Left ventricle myocardium superior (tissue), 1 donor: ENCODE measurements around the gene MTG2. TPM values are rescaled to one million over a fixed set of nuclear protein-coding genes. Genes with fewer than 3 reads are reported as not detected.
A peak's percentile ranks its signal among the peaks of the same experiment; 100 is the strongest.

Experiments used
- ATAC-seq: fragments of 200-7000 bp; cut with Tn5 transposase; one replicate; pipeline ENCODE4 v1.9.1; 2020; ENCODE audit warnings: mild to moderate bottlenecking, moderate library complexity
- DNase-seq: peaks from one replicate; pipeline ENCODE4 v3.0.0-alpha.2; 2020
- intact Hi-C: fragments of 100-400 bp; cut with micrococcal nuclease; formaldehyde crosslinking; loops from one replicate; pipeline ENCODE4 v1.11.0; 2022
- total RNA-seq: library from RNA; stranded (reverse); fragmentation: NEBNext Ultra II Directional; extraction: Animal tissue kit (Norgen Biotek cat#: 25700); gene quantifications from one replicate; pipeline ENCODE4 v1.2.1, GENCODE V29; 2021
- donor health status: DM: no; HTN: yes; CAD: no; lungs with severe emphysema.

Gene MTG2
- total RNA-seq, 1 donor from 2014 or later, result 27.3 TPM

DNA sequence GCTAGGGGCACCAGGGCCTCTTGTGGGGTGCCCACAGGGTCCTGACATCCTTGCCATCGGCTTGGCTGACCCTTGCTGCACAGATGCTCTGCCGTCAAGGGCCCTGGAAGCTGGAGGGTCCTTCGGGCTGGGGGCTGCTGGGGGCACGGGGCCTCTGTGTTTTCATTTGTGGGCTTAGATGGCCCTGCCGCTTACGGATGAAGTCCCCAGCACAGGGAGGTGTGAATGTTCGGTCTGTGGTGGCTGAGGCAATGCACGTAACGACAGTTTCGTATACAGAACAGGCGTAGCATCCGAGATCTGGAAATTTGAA is 24.8 kb upstream of the MTG2 start:
- intact Hi-C loops, result no loop called here

DNA sequence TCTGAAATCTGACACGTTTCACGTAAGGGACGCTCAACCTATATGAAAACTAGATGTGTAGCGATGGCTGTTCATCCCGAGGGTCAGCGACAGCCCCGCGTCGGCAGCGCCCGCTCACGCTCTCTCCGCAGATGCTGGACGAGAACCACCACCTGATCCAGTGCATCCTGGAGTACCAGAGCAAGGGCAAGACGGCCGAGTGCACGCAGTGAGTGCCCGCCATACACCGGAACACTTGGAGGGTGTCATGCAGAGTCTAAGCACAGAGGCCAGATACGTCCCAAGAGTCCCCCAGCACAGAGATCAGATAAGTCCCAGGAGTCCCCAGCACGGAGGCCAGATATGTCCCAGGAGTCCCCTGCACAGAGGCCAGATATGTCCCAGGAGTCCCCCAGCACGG is 24.3 kb upstream of the MTG2 start:
- DNase-seq (no peak), ATAC-seq (no peak)
- intact Hi-C loops, result no loop called here

More for the DNA sequence above, 24.8 kb upstream of the MTG2 start:
- ATAC-seq (no peak), DNase-seq (no peak)

DNA sequence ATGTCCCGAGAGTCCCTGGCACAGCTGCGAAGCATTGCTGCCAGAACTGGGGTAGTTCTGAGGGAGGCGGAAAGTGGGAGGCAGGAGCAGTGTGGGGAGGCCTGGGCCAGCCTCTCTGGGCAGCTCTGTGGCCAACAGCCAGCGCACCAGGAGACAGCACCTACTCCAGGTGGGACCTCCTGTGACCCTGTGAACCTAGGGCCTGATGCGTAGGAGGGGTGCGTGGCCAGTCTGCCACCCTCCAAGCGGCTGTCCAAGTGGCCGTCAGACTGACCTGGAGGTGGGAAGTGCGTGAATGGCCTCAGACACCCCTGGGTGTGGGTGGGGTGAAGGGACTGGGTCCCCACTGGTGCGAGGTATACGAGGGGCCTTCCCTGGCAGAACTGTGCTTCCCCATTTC is 23.8 kb upstream of the MTG2 start:
- no peak for ATAC-seq
- no peak for DNase-seq
- intact Hi-C loops, result no loop called here

DNA sequence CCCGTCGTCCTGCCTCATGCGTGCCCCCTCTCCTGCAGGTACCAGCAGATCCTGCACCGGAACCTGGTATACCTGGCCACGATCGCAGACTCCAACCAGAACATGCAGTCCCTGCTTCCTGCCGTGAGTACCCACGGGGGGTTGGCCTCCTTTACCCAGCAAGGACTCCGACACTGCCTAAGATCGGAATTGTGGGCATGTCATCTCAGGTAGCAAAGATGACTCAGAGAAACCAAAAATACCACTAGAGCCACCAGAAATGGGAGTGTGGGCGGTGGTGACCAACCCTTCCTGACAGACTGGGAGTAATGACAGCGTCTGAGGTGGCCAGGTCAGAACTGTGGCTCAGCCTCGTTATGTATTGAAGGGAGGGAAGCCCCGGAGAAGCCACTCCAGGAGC is 23.0 kb upstream of the MTG2 start:
- DNase-seq, result no peak
- no peak for ATAC-seq
- intact Hi-C loops, result no loop called here

DNA sequence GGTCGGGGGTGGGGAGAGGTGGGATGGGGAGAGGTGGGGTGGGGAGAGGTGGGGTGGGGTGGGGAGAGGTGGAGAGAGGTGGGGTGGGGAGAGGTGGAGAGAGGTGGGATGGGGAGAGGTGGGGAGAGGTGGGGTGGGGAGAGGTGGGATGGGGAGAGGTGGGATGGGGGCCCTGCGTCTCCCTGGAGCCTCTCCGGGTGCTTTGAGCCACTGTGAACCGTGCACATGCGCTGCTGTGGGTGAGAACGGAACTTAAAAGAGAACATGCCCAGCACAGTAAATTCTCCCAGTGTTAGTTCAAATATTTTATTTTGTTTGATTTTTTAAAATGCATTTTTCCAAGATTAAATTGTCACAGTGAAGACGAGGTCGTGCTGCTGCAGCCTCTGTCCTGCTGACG is 22.6 kb upstream of the MTG2 start:
- DNase-seq (no peak), ATAC-seq (no peak)
- intact Hi-C loops, result no loop called here

DNA sequence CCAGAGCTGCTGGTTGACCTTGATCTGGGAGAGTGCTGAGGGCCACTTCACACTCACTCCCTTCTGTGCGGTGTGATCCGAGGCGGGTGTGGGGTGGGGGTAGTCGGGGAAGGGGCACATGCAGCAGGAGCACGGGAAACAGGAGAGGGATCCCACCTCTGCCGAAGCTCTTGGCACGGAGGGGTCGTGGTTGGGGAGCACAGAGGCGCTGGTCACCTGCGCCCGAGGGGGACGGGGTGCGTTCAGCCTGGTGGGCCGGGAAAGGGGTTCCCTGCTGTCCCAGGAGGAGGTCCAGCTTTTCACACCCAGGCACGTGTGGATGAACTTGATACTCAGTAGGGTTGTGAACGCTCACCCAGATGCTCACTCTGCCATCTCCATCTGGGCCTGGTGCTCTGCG is 22.0 kb upstream of the MTG2 start:
- ATAC-seq (no peak), DNase-seq (no peak)
- intact Hi-C loops, result no loop called here

DNA sequence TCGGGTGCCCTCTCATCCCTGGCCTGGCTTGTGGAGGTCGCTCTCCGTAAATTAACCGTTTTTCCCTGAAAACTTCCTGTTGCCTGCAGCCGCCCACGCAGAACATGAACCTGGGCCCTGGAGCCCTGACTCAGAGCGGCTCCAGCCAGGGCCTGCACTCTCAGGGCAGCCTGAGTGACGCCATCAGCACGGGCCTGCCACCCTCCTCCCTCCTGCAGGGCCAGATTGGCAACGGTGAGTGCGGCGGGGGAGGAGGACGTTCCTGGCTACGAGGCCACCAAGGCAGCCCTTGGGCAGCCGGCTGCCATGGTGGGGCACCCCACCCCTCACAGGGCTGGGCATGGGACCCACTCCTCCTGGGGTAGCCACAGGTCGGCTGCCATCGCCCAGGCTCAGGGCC is 21.5 kb upstream of the MTG2 start:
- intact Hi-C loops, result no loop called here

DNA sequence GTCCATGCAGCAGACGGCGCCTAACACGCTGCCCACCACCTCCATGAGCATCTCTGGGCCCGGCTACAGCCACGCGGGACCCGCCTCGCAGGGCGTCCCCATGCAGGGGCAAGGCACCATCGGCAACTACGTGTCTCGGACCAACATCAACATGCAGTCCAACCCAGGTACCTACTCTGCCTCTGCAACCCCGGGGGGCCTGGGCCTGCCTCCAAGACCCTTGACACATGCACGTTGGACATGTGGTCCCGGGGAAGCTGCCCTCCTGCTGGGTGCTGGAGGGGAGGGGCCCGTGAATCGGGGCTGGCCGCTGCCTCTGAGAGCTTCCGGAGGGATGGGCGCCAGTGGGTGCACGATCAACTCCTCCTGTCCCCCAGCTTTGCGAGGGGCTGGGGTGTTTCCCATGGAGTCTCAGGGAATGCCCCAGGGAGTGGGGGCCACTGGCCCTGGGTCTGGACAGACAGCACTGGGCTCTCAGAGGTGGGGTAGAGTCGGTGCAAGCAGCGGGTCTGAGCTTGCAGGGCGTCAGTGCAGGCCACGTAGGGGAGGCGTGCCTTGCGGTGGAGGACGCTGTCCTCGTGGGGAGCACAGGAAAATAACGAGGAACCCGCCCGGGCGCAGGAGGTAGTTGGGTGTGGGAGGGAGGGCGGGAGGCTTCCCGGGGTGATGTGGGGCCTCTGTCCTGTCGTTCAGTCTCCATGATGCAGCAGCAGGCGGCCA is 19.9 kb upstream of the MTG2 start:
- intact Hi-C loops, result no loop called here
- ATAC-seq (no peak), DNase-seq (no peak)

More for the DNA sequence above, 21.5 kb upstream of the MTG2 start:
- ATAC-seq (no peak), DNase-seq (no peak)

DNA sequence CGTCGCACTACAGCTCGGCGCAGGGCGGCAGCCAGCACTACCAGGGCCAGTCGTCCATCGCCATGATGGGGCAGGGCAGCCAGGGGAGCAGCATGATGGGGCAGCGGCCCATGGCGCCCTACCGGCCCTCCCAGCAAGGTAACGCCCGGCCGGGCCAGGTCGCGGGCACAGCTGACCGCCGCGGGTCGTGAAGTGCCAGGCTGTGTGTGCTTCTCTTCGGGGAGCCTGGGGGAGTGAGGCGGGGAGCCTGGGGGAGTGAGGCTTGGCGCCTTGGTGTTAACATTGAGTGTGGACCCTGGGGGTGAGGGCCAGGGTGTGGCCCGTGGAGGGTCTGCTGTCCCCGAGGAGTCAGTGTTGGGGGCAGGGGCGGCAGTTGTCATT is 19.4 kb upstream of the MTG2 start:
- DNase-seq (no peak), ATAC-seq (no peak)

DNA sequence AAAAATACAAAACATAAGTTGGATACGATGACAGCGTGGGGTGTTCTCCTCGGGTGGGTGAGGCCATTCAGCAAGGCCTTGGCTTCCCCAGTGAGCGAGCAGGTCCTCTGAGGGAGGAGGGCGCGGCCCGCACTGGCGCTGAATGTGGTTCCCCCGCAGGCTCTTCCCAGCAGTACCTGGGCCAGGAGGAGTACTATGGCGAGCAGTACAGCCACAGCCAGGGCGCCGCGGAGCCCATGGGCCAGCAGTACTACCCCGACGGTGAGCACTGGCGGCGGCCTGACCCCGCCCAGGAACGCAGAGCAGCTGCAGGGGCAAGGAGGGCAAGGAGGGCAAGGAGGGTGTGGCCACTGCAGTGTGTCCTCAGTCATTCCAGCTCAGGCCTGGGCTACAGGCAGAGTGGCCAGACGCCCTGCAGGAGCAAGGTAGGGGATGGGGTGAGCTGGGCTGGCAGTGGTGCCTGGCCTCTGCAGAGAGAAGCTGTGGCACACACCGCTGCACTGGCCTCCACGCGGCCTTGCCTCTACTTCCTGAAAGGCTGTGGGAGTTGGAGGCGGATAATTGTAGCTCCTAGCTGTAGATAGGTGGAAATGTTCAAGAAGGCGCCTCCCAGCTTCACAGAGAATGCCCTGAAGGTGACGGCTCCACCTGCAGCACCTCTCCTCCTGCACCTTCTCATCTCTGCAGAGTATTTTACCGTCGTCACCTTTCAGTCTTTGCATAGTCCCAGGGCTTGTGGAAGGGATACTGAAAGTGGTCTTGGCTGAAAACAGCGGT is 18.7 kb upstream of the MTG2 start:
- intact Hi-C loops, result no loop called here
- DNase-seq, result no peak
- no peak for ATAC-seq

More for the DNA sequence above, 19.4 kb upstream of the MTG2 start:
- intact Hi-C loops, result no loop called here

DNA sequence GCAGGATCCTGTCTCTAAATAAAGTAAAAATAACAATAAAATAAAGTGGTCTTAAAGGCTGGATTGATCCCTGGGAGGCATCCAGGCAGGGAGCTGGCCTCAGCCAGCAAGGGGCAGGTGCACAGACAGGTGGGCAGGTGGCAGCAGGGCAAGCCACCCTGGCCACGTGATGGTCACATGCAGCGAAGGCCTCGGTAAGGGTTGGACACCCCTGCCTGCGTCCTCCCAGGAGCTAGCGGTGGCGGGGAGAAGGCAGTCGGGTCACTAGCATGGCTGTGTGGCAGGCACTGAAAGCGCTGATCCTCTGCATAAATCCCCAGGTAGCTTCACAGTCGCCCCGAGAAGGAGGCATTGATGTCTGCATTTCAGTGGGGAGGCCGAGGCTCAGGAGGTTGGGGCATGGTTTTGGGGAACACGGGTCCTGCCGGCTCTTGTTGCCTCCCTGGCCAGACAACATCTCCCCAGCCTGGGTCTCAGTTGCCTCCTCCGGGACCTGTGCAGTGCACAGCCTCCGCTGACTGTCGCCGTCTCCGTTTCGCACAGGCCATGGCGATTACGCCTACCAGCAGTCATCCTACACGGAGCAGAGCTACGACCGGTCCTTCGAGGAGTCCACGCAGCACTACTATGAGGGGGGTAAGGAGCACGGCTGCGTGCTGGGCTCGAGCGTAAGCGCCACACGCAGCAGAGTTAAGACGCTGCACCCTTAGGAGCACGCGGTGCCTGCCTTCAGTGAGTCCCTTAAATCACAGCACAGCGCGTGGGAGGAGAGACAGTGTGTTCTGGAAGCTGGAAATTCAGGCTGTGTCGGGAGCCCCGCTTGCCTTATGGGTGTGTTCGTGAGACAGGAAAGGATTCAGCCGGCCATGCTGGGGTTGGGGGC is 17.7 kb upstream of the MTG2 start:
- ATAC-seq (no peak), DNase-seq (no peak)
- intact Hi-C loops, result no loop called here

DNA sequence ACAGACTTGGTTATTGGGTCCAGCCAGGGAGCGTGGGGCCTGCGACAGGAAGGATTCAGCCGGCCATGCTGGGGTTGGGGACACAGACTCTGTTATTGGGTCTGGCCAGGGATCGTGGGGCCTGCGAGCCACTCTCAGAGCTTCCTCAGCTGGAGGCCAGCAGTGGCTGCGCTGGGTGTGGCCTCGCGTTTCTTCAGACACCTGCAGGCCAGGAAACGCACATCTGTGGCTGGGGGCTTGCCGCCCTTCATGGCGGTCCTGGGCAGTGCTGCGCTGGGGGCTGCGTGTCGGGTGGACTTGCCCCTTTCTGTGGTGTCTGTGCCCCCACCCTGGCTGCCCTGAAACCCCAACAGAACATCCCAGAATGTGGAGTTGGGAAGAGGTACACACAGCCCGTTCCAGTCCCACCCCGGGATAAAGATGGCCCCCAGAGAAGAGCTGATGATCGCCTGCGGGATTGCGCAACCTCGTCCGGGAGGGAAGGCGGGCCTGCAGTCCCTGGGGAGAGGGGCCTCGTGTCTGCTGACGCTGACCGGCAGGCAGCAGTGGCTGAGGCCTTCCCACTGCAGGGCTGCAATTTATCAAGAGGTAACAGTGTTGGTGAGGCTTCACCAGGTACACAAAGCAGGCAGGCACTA is 16.9 kb upstream of the MTG2 start:
- ATAC-seq (peak; percentile 50), DNase-seq (peak; percentile 68)
- intact Hi-C loops, result no loop called here

DNA sequence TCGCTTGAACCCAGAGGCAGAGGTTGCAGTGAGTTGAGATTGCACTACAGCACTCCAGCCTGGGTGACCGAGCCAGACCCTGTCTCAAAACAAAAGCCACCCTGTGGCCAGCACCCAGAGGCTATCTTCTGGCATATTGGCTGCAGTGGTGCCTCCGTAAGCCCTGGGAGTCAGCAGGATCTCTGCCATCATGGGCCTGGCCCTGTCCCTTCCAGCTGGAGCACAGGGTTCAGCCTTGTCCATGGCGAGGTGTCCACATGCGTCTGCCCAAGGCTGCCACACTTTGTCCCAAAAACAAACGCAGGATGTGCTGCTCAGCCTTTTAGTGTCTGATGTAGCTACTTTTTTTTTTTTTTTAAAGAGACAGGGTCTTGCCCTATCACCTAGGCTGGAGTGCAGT is 15.4 kb upstream of the MTG2 start:
- DNase-seq (no peak), ATAC-seq (no peak)
- intact Hi-C loops, result no loop called here

DNA sequence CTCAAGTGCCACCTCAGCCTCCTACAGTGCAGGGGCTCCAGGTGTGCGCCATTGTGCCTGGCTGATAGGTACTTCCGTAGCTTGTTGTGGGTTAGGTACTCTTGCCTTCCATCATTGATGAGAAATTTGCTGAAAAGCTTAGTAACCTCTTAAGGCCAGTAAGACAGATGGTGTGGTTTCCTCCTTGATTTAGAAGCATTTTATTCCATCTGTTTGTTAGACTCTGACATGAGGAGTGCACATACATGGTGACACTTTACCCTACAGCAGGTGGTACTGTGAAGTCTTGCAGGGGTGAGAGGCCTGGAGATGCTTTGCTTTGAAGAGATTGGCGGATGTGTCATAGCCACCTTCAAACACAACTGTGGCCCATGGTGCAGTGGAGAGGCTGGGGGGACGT is 14.8 kb upstream of the MTG2 start:
- DNase-seq (no peak), ATAC-seq (no peak)
- intact Hi-C loops, result no loop called here

DNA sequence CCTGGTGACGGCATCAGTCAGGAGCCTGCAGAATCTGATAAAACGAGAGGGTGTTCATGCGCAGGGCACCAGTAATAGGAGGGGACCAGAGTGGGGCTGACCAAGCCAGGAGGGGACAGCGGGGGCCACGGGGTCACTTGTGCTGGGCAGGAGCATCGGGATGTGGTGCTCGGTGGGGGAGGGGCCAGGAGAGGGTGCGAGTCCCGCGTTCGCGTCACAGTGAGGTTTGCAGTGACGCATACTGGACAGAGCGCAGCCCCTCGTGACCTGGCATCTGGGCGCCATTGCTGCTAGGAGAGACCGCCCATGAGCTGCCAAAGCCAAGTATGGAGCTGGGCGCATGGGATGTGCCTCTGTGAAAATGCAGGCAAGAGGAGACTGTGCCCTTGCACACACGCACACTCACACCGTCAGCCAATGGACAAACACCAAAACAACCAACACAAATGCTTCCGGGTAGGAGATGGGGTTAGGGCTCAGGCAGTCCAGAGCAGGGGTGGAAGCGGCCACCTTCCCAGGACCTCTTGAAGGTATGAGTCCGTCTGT is 13.9 kb upstream of the MTG2 start:
- intact Hi-C loops, result no loop called here
- ATAC-seq, result no peak
- DNase-seq, result no peak

DNA sequence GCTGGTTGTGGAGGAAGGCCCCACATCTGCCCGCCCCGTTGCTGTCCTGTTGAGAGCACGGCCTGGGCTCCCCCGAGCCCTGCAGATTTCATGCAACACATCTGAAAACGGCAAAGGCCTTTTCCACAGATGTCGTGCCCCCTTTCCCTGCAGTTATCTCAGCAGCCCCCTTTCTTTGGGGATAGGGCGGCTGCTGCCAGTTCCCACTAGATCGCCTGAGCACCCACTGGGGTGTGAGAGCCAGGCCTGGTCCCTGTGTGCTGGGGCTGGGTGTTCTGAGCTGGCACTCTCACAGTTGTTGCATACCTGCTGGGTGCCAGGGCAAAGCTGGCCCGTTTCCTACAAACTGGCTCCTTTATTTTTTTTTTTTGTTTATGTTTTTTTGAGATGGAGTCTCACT is 12.3 kb upstream of the MTG2 start:
- intact Hi-C loops, result no loop called here
- ATAC-seq (no peak), DNase-seq (peak; percentile 12)

DNA sequence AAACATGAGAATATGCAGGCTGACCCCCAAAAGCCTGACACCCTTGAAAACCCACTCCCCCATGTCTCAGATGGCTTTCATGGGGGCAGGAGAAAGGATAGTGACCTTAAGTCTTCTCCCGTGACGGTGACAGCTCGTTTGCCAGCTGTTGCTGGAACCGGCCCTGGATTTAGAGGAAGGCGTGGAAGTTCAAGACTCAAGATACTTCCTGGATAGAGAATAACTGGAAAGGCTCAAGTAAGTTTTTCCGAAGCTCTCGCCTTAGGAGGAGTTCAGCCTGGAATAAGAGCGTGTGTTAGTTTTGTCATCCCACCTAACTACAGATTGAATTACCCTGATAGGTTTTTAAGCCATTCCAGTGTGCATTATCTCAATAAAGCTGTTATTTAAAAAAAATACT is 11.6 kb upstream of the MTG2 start:
- intact Hi-C loops, result no loop called here
- no peak for ATAC-seq

DNA sequence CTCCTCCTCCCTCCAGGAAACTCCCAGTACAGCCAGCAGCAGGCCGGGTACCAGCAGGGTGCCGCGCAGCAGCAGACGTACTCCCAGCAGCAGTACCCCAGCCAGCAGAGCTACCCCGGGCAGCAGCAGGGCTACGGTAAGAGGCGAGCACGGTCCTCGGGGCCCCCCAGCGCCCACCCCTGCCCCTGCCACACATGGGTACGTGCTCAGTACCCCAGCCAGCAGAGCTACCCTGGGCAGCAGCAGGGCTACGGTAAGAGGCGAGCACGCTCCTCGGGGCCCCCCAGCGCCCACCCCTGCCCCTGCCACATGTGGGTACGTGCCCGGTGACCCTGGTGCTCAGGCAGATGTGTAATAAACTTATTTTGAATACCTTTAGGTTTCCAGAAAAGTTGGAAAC is 10.2 kb upstream of the MTG2 start:
- intact Hi-C loops, result no loop called here
- DNase-seq, result peak; percentile 16
- no peak for ATAC-seq

More for the DNA sequence above, 11.6 kb upstream of the MTG2 start:
- DNase-seq, result peak; percentile 19

DNA sequence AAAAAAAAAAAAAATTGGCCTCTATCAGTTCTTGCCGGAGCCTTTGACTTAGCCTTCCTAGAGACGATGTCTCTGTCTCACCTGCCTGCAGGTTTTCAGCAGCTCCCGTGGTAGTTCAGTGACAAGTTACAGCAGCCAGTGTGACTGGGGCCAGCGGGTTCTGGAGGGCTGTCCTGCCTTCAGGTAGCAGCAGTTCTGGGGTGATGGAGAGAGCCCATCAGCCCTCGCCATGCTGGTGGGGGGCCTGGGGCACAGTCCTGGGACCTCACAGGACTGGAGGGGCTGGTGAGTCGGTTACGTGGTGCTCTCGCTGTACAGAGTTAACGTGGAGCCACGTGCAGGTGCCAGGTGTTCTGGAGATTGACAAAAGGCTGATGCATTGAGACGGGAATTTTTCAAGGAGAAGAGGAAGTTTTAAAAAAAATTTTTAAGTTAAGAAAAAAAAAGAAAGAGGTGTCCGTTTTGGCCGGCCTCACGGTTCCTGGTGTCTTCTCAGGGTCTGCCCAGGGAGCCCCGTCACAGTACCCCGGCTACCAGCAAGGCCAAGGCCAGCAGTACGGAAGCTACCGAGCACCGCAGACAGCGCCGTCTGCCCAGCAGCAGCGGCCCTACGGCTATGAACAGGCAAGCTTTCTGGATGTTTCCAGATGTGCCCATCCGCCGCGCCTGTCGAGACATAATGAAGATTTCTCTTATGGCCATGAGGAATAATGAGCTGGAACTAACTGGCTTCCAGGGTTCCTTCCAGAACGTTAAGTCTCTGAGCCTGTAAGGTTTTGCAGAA is 8.6 kb upstream of the MTG2 start:
- intact Hi-C loops, result no loop called here
- DNase-seq (peak; percentile 16), ATAC-seq (no peak)
